Liver (tissue), 9 donors: ENCODE results near the gene DYSF. TPM values are rescaled to one million over a fixed set of nuclear protein-coding genes. Genes with fewer than 3 reads are reported as not detected.

Source experiments
- DNase-seq: peaks from one replicate; pipeline ENCODE4 v3.0.0-alpha.2; 2017; ENCODE audit warnings: low spot score
- H3K27ac ChIP-seq, 2 donors: one replicate each; pipeline ENCODE4 v1.7.0; 2013; ENCODE audit warnings: inconsistent platforms in 2 of 2, low read length in 2 of 2, control low read depth in 1 of 2, low read depth in 1 of 2, mild to moderate bottlenecking in 1 of 2
- H3K27me3 ChIP-seq, 4 donors: one replicate each; pipeline versions ENCODE4 v1.6.1 to v1.7.0; 2013; ENCODE audit warnings: low read length in 3 of 4, inconsistent platforms in 1 of 4, mild to moderate bottlenecking in 1 of 4, moderate library complexity in 1 of 4; ENCODE audit not compliant: control insufficient read depth in 4 of 4, insufficient read depth in 4 of 4
- H3K36me3 ChIP-seq, 4 donors: one replicate each; pipeline versions ENCODE4 v1.6.1 to v1.7.0; 2013; ENCODE audit warnings: low read length in 3 of 4, mild to moderate bottlenecking in 3 of 4, low read depth in 1 of 4, moderate library complexity in 1 of 4; ENCODE audit not compliant: control insufficient read depth in 4 of 4, insufficient read depth in 3 of 4
- H3K4me1 ChIP-seq, 4 donors: one replicate each; pipeline versions ENCODE4 v1.6.1 to v1.7.0; 2013; ENCODE audit warnings: low read length in 3 of 4, mild to moderate bottlenecking in 3 of 4, moderate library complexity in 1 of 4; ENCODE audit not compliant: control insufficient read depth in 4 of 4, insufficient read depth in 4 of 4
- H3K4me3 ChIP-seq, 3 donors: one replicate each; pipeline versions ENCODE4 v1.6.1 to v1.7.0; 2013; ENCODE audit warnings: low read length in 3 of 3, control low read depth in 1 of 3, low read depth in 1 of 3, mild to moderate bottlenecking in 1 of 3
- H3K9ac ChIP-seq, 2 donors: one replicate each; pipeline ENCODE4 v1.7.0; 2013; ENCODE audit warnings: low read length in 2 of 2, mild to moderate bottlenecking in 2 of 2, moderate library complexity in 2 of 2, control low read depth in 1 of 2, low read depth in 1 of 2
- H3K9me3 ChIP-seq, 4 donors: one replicate each; pipeline versions ENCODE4 v1.6.1 to v1.7.0; 2013; ENCODE audit warnings: low read length in 3 of 4; ENCODE audit not compliant: control insufficient read depth in 4 of 4
- FOXA1 ChIP-seq: IDR thresholded peaks from 2 replicates; pipeline ENCODE4 v1.6.1; 2016; ENCODE audit warnings: antibody characterized with exemption
- FOXA2 ChIP-seq: IDR thresholded peaks from 2 replicates; pipeline ENCODE4 v1.6.1; 2016; ENCODE audit warnings: antibody characterized with exemption
- HNF4A ChIP-seq, 2 donors: conservative IDR thresholded peaks; 2 replicates each; pipeline ENCODE4 v1.6.1; 2016; ENCODE audit warnings: antibody characterized with exemption in 2 of 2, mild to moderate bottlenecking in 2 of 2
- HNF4G ChIP-seq: IDR thresholded peaks from 2 replicates; pipeline ENCODE4 v1.6.1; 2016; ENCODE audit warnings: antibody characterized with exemption
- JUND ChIP-seq, 2 donors: IDR thresholded peaks; 2 replicates each; pipeline ENCODE4 v1.6.1; 2016; ENCODE audit warnings: antibody characterized with exemption in 2 of 2
- NR2F2 ChIP-seq: IDR thresholded peaks from 2 replicates; pipeline ENCODE4 v1.6.1; 2016; ENCODE audit warnings: antibody characterized with exemption
- RAD21 ChIP-seq, 2 donors: IDR thresholded peaks; 2 replicates each; pipeline ENCODE4 v1.6.1; 2016; ENCODE audit warnings: antibody characterized with exemption in 2 of 2, mild to moderate bottlenecking in 2 of 2
- REST ChIP-seq: IDR thresholded peaks from 2 replicates; pipeline ENCODE4 v1.6.1; 2016; ENCODE audit warnings: antibody characterized with exemption, mild to moderate bottlenecking
- RXRA ChIP-seq, 2 donors: IDR thresholded peaks; 2 replicates each; pipeline ENCODE4 v1.6.1; 2017 to 2018; ENCODE audit warnings: antibody characterized with exemption in 2 of 2, mild to moderate bottlenecking in 1 of 2
- SP1 ChIP-seq: IDR thresholded peaks from 2 replicates; pipeline ENCODE4 v1.6.1; 2018; ENCODE audit warnings: antibody characterized with exemption, mild to moderate bottlenecking
- ZBTB33 ChIP-seq: IDR thresholded peaks from 2 replicates; pipeline ENCODE4 v1.6.1; 2016; ENCODE audit warnings: antibody characterized with exemption
- WGBS: extraction: QIAGEN DNeasy Blood & Tissue Kit; methylation state at CpG from one replicate; pipeline ENCODE4 v1.1.7; 2013; 5-methylcytosine and 5-hydroxymethylcytosine counted together
- polyA plus RNA-seq, 2 donors: library from polyadenylated mRNA; stranded (reverse) in 1 of 2; unstranded in 1 of 2; fragments of 200-250 nt in 1 of 2; fragments of >200 nt in 1 of 2; fragmentation: Nextera tagmentation in 1 of 2; extraction: Ambion mirVana in 1 of 2; gene quantifications; one replicate each; pipeline versions ENCODE4 v1.2.1 to v1.2.3, GENCODE V29; 2013 to 2015
- total RNA-seq, 2 donors: library from RNA; depleted of rRNA; stranded (reverse); fragments of >200 nt; gene quantifications; one replicate each; pipeline ENCODE4 v1.2.3, GENCODE V29; 2014
- donor health status: healthy.
- donor health status: healthy.
- donor health status: healthy.
- donor health status: healthy.
- donor health status: healthy.

The DYSF gene
- total and polyA plus RNA-seq, 4 donors, result 8.5 to 20.8 (median 13.6) TPM

GRCh38 chr2:71689968-71690834 is 236.8 kb downstream of the DYSF start:
- H3K27ac ChIP-seq, result no peak overlapping the region
- H3K36me3 ChIP-seq, result peaks cover 0 to 15% (median 10%) of the 10 kb centered on the region in 4 donors
- no peak overlapping the region for H3K9ac ChIP-seq
- H3K4me1 ChIP-seq, result no peaks in the 10 kb centered on the region
- H3K4me3 ChIP-seq, result no peak overlapping the region
- DNase-seq, result no peak
- TF ChIP-seq SP1, result no peak
- TF ChIP-seq FOXA2, result no peak
- no peak for TF ChIP-seq ZBTB33
- no peak for TF ChIP-seq RXRA (IDR thresholded peaks at IDR 0.05)
- TF ChIP-seq REST, result no peak
- TF ChIP-seq NR2F2, result no peak
- TF ChIP-seq HNF4A (conservative IDR thresholded peaks at IDR 0.05), result no peak
- TF ChIP-seq FOXA1, result no peak
- no peak for TF ChIP-seq RAD21 (IDR thresholded peaks at IDR 0.05)
- no peak for TF ChIP-seq HNF4G
- WGBS, result 93% methylated on average over 21 of the region's 21 CpGs
- no peaks in the 10 kb centered on the region for H3K9me3 ChIP-seq
- H3K27me3 ChIP-seq, result no peaks in the 10 kb centered on the region

- Histone ChIP-seq H3K27me3 (no peaks in the 10 kb centered on the region), H3K9me3 (no peaks in the 10 kb centered on the region), H3K4me3 (no peak overlapping the region), H3K4me1 (no peaks in the 10 kb centered on the region), H3K9ac (no peak overlapping the region), H3K36me3 (peaks cover 0 to 15% (median 10%) of the 10 kb centered on the region in 4 donors), H3K27ac (no peak overlapping the region)
- no peak for DNase-seq
- WGBS, result 77% methylated on average over 12 of the region's 12 CpGs
- TF ChIP-seq JUND (IDR thresholded peaks at IDR 0.05) (no peak), HNF4A (conservative IDR thresholded peaks at IDR 0.05) (no peak)
These were observed 237.6 kb downstream of the DYSF start for GRCh38 chr2:71690876-71691475.
